Measurements from ENCODE around the gene SMIM30. TPM values are rescaled to one million over a fixed set of nuclear protein-coding genes. Genes with fewer than 3 reads are reported as not detected.

SMIM30 gene
- total RNA-seq, 1 experiment from 2014 or later, result 32.3 TPM

DNA sequence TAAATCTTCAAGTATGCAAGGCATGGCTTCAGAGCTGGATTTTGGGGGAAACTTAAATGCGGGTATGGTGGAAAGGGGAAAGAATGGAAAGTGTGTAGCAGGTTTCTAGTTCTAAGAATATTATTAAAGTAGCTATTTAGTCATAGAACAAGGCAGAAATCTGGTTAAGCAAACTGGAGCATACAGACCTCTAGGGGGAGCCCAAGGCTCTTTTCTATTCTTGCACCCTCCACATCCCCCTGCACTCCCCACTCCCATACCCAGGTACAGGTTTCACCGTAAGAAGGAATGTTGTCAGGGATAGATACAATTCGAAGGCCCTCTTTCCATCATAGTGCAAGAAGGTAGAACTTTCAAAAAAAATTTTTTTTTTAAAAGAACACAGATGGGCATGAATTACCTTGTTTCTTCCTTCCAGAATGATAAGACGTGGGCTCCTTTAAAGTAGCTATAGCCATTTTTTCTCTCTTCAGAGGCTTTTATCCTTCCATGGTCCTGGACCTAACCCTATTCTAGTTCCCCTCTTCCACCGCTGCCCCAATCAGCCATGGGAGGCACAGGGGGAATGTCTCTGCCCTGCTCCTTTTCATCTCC is 41.5 kb upstream of the SMIM30 start:
- peak; percentile 59 for DNase-seq
- Histone ChIP-seq H2AK5ac (ENCODE audit: insufficient read length, low read length) (no peak overlapping the region), H3K27me3 (ENCODE audit: insufficient read depth, low read length) (no peaks in the 10 kb centered on the region), H3K9me3 (ENCODE audit: control insufficient read depth, low read depth, low read length) (no peaks in the 10 kb centered on the region), H2BK12ac (ENCODE audit: insufficient read length, low read depth, low read length) (no peak overlapping the region), H2AFZ (ENCODE audit: low read length) (no peak overlapping the region), H2BK120ac (ENCODE audit: low read depth, low read length, poor library complexity, severe bottlenecking) (no peak overlapping the region), H4K5ac (ENCODE audit: insufficient read length, low read depth, low read length) (no peak overlapping the region), H3K27ac (ENCODE audit: insufficient read length, low read depth, low read length) (no peak overlapping the region), H3K23ac (ENCODE audit: insufficient read length, low read depth, low read length) (no peak overlapping the region), H3K79me1 (ENCODE audit: insufficient read depth, low read depth, low read length, poor library complexity, severe bottlenecking) (no peaks in the 10 kb centered on the region), H3K4ac (ENCODE audit: low read depth, low read length) (no peak overlapping the region), H2BK5ac (ENCODE audit: insufficient read length, low read length) (no peak overlapping the region), H4K91ac (ENCODE audit: insufficient read length, low read depth, low read length) (no peak overlapping the region), H3K4me2 (ENCODE audit: insufficient read depth, insufficient read length, low read length) (no peak overlapping the region), H3K9ac (ENCODE audit: extremely low read depth, insufficient read length, low read length) (no peak overlapping the region), H3K14ac (ENCODE audit: insufficient read depth, low read length) (no peak overlapping the region), H3T11ph (ENCODE audit: low read length) (no peak overlapping the region), H3K56ac (ENCODE audit: insufficient read length, low read depth, low read length) (no peak overlapping the region), H4K20me1 (ENCODE audit: control insufficient read depth, insufficient read depth, insufficient read length) (no peaks in the 10 kb centered on the region), H3K18ac (ENCODE audit: insufficient read length, low read depth, low read length) (no peak overlapping the region), H3K4me1 (ENCODE audit: insufficient read depth, low read length) (no peaks in the 10 kb centered on the region), H2BK15ac (ENCODE audit: low read depth, low read length) (no peak overlapping the region), H3K79me2 (ENCODE audit: insufficient read depth, low read length) (no peaks in the 10 kb centered on the region), H4K8ac (replicated peaks; ENCODE audit: insufficient read length, low read depth, low read length) (no peak overlapping the region), H3K23me2 (ENCODE audit: insufficient read length, low read depth, low read length, poor library complexity, severe bottlenecking) (no peaks in the 10 kb centered on the region), H2BK20ac (ENCODE audit: low read depth, low read length, poor library complexity, severe bottlenecking) (no peak overlapping the region)
- TF ChIP-seq, protein P1, sequence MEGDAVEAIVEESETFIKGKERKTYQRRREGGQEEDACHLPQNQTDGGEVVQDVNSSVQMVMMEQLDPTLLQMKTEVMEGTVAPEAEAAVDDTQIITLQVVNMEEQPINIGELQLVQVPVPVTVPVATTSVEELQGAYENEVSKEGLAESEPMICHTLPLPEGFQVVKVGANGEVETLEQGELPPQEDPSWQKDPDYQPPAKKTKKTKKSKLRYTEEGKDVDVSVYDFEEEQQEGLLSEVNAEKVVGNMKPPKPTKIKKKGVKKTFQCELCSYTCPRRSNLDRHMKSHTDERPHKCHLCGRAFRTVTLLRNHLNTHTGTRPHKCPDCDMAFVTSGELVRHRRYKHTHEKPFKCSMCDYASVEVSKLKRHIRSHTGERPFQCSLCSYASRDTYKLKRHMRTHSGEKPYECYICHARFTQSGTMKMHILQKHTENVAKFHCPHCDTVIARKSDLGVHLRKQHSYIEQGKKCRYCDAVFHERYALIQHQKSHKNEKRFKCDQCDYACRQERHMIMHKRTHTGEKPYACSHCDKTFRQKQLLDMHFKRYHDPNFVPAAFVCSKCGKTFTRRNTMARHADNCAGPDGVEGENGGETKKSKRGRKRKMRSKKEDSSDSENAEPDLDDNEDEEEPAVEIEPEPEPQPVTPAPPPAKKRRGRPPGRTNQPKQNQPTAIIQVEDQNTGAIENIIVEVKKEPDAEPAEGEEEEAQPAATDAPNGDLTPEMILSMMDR (conservative IDR thresholded peaks at IDR 0.05), result peak; percentile 84
- Mint-ChIP-seq H3K36me3 (ENCODE audit: insufficient read depth in 1 of 3, low read depth in 3 of 3) (no peaks in the 10 kb centered on the region), H3K27ac (no peak overlapping the region), H3K4me3 (no peak overlapping the region), H3K4me1 (peaks cover 0 to 2% of the 10 kb centered on the region in 2 experiments; a peak in 1 of 4 replicates), H3K27me3 (ENCODE audit: low read depth) (peaks cover 2% of the 10 kb centered on the region; the same call in 1 of the 2 replicates), H3K9me3 (no peaks in the 10 kb centered on the region)
- no CpG with 5 or more reads among the region's 5 CpGs for WGBS (ENCODE audit: extremely low coverage, insufficient read length, low lambda C conversion rate)

Measured in H9 (cell line).